Stimulated activated CD4-positive, alpha-beta T cell treated with anti-CD3 and anti-CD28 coated beads, Interleukin-12 subunit alpha, Interleukin-12 subunit beta, amount 100 ng/mL, for 48 hours (primary cell): ENCODE data around the gene B4GALNT4.
"Not testable (repeated sequence)": the region's sequence is repeated elsewhere in the genome, so short reads cannot be mapped to it uniquely, and the experiment has no call there.

Experiments used
- DNase-seq, 3 donors: peaks; one replicate each; pipeline ENCODE4 v3.0.0-alpha.2; 2020; ENCODE audit warnings: low read depth in 2 of 3, low spot score in 1 of 3

Gene B4GALNT4

GRCh38 chr11:369336-370018 lies at the start of gene B4GALNT4:
Gene B4GALNT4 (plus strand): TSS chr11:369499. CDS start chr11:369804, 305 bp downstream.
- DNase-seq: no peak

GRCh38 chr11:319888-320273 lies 49.4 kb upstream of the B4GALNT4 start:
- DNase-seq: not testable (repeated sequence)

- no peak for DNase-seq
Observed at GRCh38 chr11:324156-324555, 45.1 kb upstream of the B4GALNT4 start.

GRCh38 chr11:324593-325517 lies 44.4 kb upstream of the B4GALNT4 start:
- DNase-seq: not testable (repeated sequence)

- no peak for DNase-seq
Observed at GRCh38 chr11:325796-326591, 43.3 kb upstream of the B4GALNT4 start.

- no peak for DNase-seq
Observed at GRCh38 chr11:326592-326841, 42.8 kb upstream of the B4GALNT4 start.

- DNase-seq: peak in 1 of 3 donors; percentile 62
Observed at GRCh38 chr11:326842-327580, 42.3 kb upstream of the B4GALNT4 start.

GRCh38 chr11:327581-327923 lies 41.7 kb upstream of the B4GALNT4 start:
- no peak for DNase-seq

- DNase-seq: no peak
Observed at GRCh38 chr11:328012-328411, 41.3 kb upstream of the B4GALNT4 start.

GRCh38 chr11:328516-329100 lies 40.7 kb upstream of the B4GALNT4 start:
- not testable (repeated sequence) for DNase-seq

GRCh38 chr11:329886-330253 lies 39.4 kb upstream of the B4GALNT4 start:
- no peak for DNase-seq

- DNase-seq: no peak
Observed at GRCh38 chr11:330307-330693, 39.0 kb upstream of the B4GALNT4 start.

GRCh38 chr11:330694-331357 lies 38.5 kb upstream of the B4GALNT4 start:
- no peak for DNase-seq

- DNase-seq: no peak
Observed at GRCh38 chr11:331358-332060, 37.8 kb upstream of the B4GALNT4 start.

- DNase-seq: no peak
Observed at GRCh38 chr11:332651-333480, 36.4 kb upstream of the B4GALNT4 start.

- DNase-seq: not testable (repeated sequence)
Observed at GRCh38 chr11:333616-334263, 35.6 kb upstream of the B4GALNT4 start.

- no peak for DNase-seq
Observed at GRCh38 chr11:334264-334994, 34.9 kb upstream of the B4GALNT4 start.
